ENCODE results near the gene GRIP2.

DNA sequence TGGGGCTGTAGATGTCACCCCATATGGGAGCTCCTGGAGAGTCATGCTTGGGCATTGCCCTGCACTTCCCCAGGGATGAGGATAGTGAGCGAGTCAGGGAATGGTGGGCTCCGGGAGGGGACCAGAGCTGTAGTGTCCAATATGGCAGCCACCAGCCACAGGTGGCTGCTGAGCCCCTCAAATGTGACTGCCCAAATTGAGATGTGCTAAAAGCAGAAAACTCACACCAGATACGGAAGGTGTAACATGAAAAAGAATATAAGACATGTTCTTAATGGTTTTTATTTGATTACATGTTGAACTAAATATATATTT lies 31.7 kb downstream of the GRIP2 start:
- TF ChIP-seq, protein P1, sequence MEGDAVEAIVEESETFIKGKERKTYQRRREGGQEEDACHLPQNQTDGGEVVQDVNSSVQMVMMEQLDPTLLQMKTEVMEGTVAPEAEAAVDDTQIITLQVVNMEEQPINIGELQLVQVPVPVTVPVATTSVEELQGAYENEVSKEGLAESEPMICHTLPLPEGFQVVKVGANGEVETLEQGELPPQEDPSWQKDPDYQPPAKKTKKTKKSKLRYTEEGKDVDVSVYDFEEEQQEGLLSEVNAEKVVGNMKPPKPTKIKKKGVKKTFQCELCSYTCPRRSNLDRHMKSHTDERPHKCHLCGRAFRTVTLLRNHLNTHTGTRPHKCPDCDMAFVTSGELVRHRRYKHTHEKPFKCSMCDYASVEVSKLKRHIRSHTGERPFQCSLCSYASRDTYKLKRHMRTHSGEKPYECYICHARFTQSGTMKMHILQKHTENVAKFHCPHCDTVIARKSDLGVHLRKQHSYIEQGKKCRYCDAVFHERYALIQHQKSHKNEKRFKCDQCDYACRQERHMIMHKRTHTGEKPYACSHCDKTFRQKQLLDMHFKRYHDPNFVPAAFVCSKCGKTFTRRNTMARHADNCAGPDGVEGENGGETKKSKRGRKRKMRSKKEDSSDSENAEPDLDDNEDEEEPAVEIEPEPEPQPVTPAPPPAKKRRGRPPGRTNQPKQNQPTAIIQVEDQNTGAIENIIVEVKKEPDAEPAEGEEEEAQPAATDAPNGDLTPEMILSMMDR (conservative IDR thresholded peaks at IDR 0.05; ENCODE audit: low read length) = no peak
- TF ChIP-seq EZH2phosphoT487 (IDR thresholded peaks at IDR 0.05; ENCODE audit: borderline replicate concordance, low read depth, low read length) = no peak

Measured in OCI-LY7 (cell line).